Suppressor macrophage (primary cell): ENCODE results near the gene CNOT9.

ENCODE experiments used
- DNase-seq, 4 experiments: peaks; one replicate each; pipeline ENCODE4 v3.0.0-alpha.2; 2020 to 2022

The CNOT9 gene

GRCh38 chr2:218578272-218578877 is 9.7 kb downstream of the CNOT9 start:
- no peak for DNase-seq

- peak in 1 of 4 experiments; percentile 10 for DNase-seq
These were observed 13.4 kb downstream of the CNOT9 start for GRCh38 chr2:218582076-218582475.

GRCh38 chr2:218583983-218584850 is 15.6 kb downstream of the CNOT9 start:
- DNase-seq: peak in 1 of 4 experiments; percentile 5

GRCh38 chr2:218585541-218585940 is 16.9 kb downstream of the CNOT9 start:
- DNase-seq: no peak

- DNase-seq: no peak
These were observed 36.8 kb downstream of the CNOT9 start for GRCh38 chr2:218605432-218605831.

GRCh38 chr2:218607436-218608115 is 38.9 kb downstream of the CNOT9 start, which contains the start of gene PLCD4:
PLCD4 (plus strand) TSS chr2:218607899; CDS start chr2:218615740, 7,841 bp downstream.
- no peak for DNase-seq

- DNase-seq: no peak
These were observed 47.3 kb downstream of the CNOT9 start for GRCh38 chr2:218615868-218616315.

- DNase-seq: no peak
These were observed 49.6 kb downstream of the CNOT9 start for GRCh38 chr2:218618102-218618860.

GRCh38 chr2:218621007-218621406 is 52.4 kb downstream of the CNOT9 start:
- DNase-seq: no peak

- DNase-seq: peak; percentile 49 to 61 (median 54)
These were observed 54.1 kb downstream of the CNOT9 start for GRCh38 chr2:218622606-218623365.

GRCh38 chr2:218623366-218623705 is 54.7 kb downstream of the CNOT9 start:
- DNase-seq: peak in 2 of 4 experiments; percentile 53 to 63

GRCh38 chr2:218626369-218626768 is 57.7 kb downstream of the CNOT9 start:
- DNase-seq: no peak

- no peak for DNase-seq
These were observed 59.3 kb downstream of the CNOT9 start for GRCh38 chr2:218627939-218628338.

- no peak for DNase-seq
These were observed 63.2 kb downstream of the CNOT9 start for GRCh38 chr2:218631837-218632236.

- DNase-seq: no peak
These were observed 67.1 kb downstream of the CNOT9 start for GRCh38 chr2:218635719-218636118.

- no peak for DNase-seq
These were observed 69.7 kb downstream of the CNOT9 start for GRCh38 chr2:218638372-218638771.

- DNase-seq: no peak
These were observed 73.5 kb downstream of the CNOT9 start for GRCh38 chr2:218642121-218642656.

GRCh38 chr2:218642786-218643185 is 74.1 kb downstream of the CNOT9 start:
- DNase-seq: no peak

GRCh38 chr2:218643751-218644310 is 75.2 kb downstream of the CNOT9 start:
- no peak for DNase-seq

- no peak for DNase-seq
These were observed 76.1 kb downstream of the CNOT9 start for GRCh38 chr2:218644721-218645120.

- DNase-seq: no peak
These were observed 76.5 kb downstream of the CNOT9 start for GRCh38 chr2:218645126-218645525.
